Smooth muscle cell (in vitro differentiated cells): ENCODE measurements around the gene SLCO3A1. TPM values are rescaled to one million over a fixed set of nuclear protein-coding genes. Genes with fewer than 3 reads are reported as not detected.

ENCODE experiments used
- DNase-seq: peaks from one replicate; lab custom pipeline; 2025; ENCODE audit not compliant: unreplicated experiment; lab: John Stamatoyannopoulos, UW
- H2AFZ ChIP-seq: fragments of 200-600 bp; sonication (generic); 2 replicates; pipeline ENCODE4 v1.6.0; 2016; ENCODE audit warnings: antibody characterized with exemption, low read depth, mild to moderate bottlenecking
- H3F3A ChIP-seq: fragments of 200-600 bp; sonication (generic); 2 replicates; pipeline ENCODE4 v1.6.0; 2017; ENCODE audit warnings: antibody characterized with exemption, low read depth
- H3K27ac ChIP-seq: fragments of 200-600 bp; sonication (generic); 2 replicates; pipeline ENCODE4 v1.5.1; 2016; ENCODE audit warnings: low read depth, mild to moderate bottlenecking
- H3K27me3 ChIP-seq: fragments of 200-600 bp; sonication (generic); 2 replicates; pipeline ENCODE4 v1.6.1; 2016; ENCODE audit warnings: low read depth, mild to moderate bottlenecking
- H3K36me3 ChIP-seq: fragments of 200-600 bp; sonication (generic); 2 replicates; pipeline ENCODE4 v1.5.1; 2016; ENCODE audit warnings: low read depth
- H3K4me1 ChIP-seq: fragments of 200-600 bp; sonication (generic); 2 replicates; pipeline ENCODE4 v1.5.1; 2016; ENCODE audit warnings: low read depth
- H3K4me2 ChIP-seq: fragments of 200-600 bp; sonication (generic); 2 replicates; pipeline ENCODE4 v1.6.0; 2016; ENCODE audit warnings: mild to moderate bottlenecking
- H3K4me3 ChIP-seq: fragments of 200-600 bp; sonication (generic); 2 replicates; pipeline ENCODE4 v1.5.1; 2016; ENCODE audit warnings: mild to moderate bottlenecking
- H3K79me2 ChIP-seq: fragments of 200-600 bp; sonication (generic); 2 replicates; pipeline ENCODE4 v1.6.0; 2016; ENCODE audit warnings: low read depth, mild to moderate bottlenecking
- H3K9ac ChIP-seq: fragments of 200-600 bp; sonication (generic); 2 replicates; pipeline ENCODE4 v1.6.0; 2016; ENCODE audit warnings: low read depth
- H3K9me3 ChIP-seq: fragments of 200-600 bp; sonication (generic); replicated peaks from 2 replicates; pipeline ENCODE4 v1.5.1; 2016; ENCODE audit warnings: low read depth
- H4K20me1 ChIP-seq: fragments of 200-600 bp; sonication (generic); 2 replicates; pipeline ENCODE4 v1.6.0; 2016; ENCODE audit warnings: low read depth
- CTCF ChIP-seq: fragments of 200-600 bp; sonication (generic); IDR thresholded peaks from 2 replicates; pipeline ENCODE4 v1.5.1; 2017; ENCODE audit warnings: borderline replicate concordance, mild to moderate bottlenecking, antibody characterized with exemption; ENCODE audit not compliant: insufficient read depth, poor library complexity, severe bottlenecking
- WGBS: methylation state at CpG from one replicate; pipeline ENCODE4 v1.1.7; 2016; ENCODE audit warnings: low lambda C conversion rate; 5-methylcytosine and 5-hydroxymethylcytosine counted together
- polyA plus RNA-seq: library from polyadenylated mRNA; unstranded; fragments of >200 nt; fragmentation: Nextera tagmentation; extraction: Ambion mirVana; gene quantifications from 2 replicates; pipeline ENCODE4 v1.2.1, GENCODE V29; 2016
- total RNA-seq: library from RNA; depleted of rRNA; stranded (reverse); fragments of >200 nt; gene quantifications from 2 replicates; pipeline ENCODE4 v1.2.3, GENCODE V29; 2014

Gene SLCO3A1
- total and polyA plus RNA-seq, 2 experiments from 2014 or later, result 1.3 to 12.6 TPM

- no peak overlapping the region for H3K9ac ChIP-seq
- no peaks in the 10 kb centered on the region for H4K20me1 ChIP-seq
- no peak overlapping the region for H3K4me2 ChIP-seq
- WGBS, result 85% methylated on average over 7 of the region's 7 CpGs
- no peaks in the 10 kb centered on the region for H3K9me3 ChIP-seq
- no peaks in the 10 kb centered on the region for H3F3A ChIP-seq
- peaks cover 9% of the 10 kb centered on the region for H3K4me1 ChIP-seq
- H3K27ac ChIP-seq, result no peak overlapping the region
- H3K79me2 ChIP-seq, result no peaks in the 10 kb centered on the region
- H3K36me3 ChIP-seq, result no peaks in the 10 kb centered on the region
- H2AFZ ChIP-seq, result no peak overlapping the region
- no peak for TF ChIP-seq CTCF
- H3K4me3 ChIP-seq, result no peak overlapping the region
- no peak for DNase-seq
- no peaks in the 10 kb centered on the region for H3K27me3 ChIP-seq
Observed at GRCh38 chr15:91924183-91924582, 70.7 kb downstream of the SLCO3A1 start.

- Histone ChIP-seq H3K9me3 (no peaks in the 10 kb centered on the region), H3K27ac (no peak overlapping the region), H3K79me2 (no peaks in the 10 kb centered on the region), H3K4me2 (no peak overlapping the region), H3K4me3 (no peak overlapping the region), H3F3A (no peaks in the 10 kb centered on the region), H3K9ac (no peak overlapping the region), H2AFZ (no peak overlapping the region), H4K20me1 (no peaks in the 10 kb centered on the region), H3K4me1 (peaks cover 9% of the 10 kb centered on the region), H3K27me3 (no peaks in the 10 kb centered on the region), H3K36me3 (no peaks in the 10 kb centered on the region)
- no peak for DNase-seq
- WGBS, result 97% methylated on average over 4 of the region's 4 CpGs
- no peak for TF ChIP-seq CTCF
Observed at GRCh38 chr15:91924837-91925495, 71.5 kb downstream of the SLCO3A1 start.

GRCh38 chr15:91925794-91926193 is 72.3 kb downstream of the SLCO3A1 start:
- 97% methylated on average over 3 of the region's 3 CpGs for WGBS
- H3K9me3 ChIP-seq, result no peaks in the 10 kb centered on the region
- no peaks in the 10 kb centered on the region for H4K20me1 ChIP-seq
- no peaks in the 10 kb centered on the region for H3F3A ChIP-seq
- peaks cover 9% of the 10 kb centered on the region for H3K4me1 ChIP-seq
- TF ChIP-seq CTCF, result no peak
- no peaks in the 10 kb centered on the region for H3K27me3 ChIP-seq
- no peak overlapping the region for H3K9ac ChIP-seq
- H3K36me3 ChIP-seq, result no peaks in the 10 kb centered on the region
- no peak for DNase-seq
- H3K79me2 ChIP-seq, result no peaks in the 10 kb centered on the region
- no peak overlapping the region for H3K27ac ChIP-seq
- H3K4me2 ChIP-seq, result no peak overlapping the region
- no peak overlapping the region for H3K4me3 ChIP-seq
- H2AFZ ChIP-seq, result no peak overlapping the region

GRCh38 chr15:91926908-91927270 is 73.4 kb downstream of the SLCO3A1 start:
- H3K27ac ChIP-seq, result no peak overlapping the region
- H2AFZ ChIP-seq, result no peak overlapping the region
- peaks cover 9% of the 10 kb centered on the region for H3K4me1 ChIP-seq
- WGBS, result 72% methylated on average over 4 of the region's 4 CpGs
- H3K36me3 ChIP-seq, result no peaks in the 10 kb centered on the region
- no peaks in the 10 kb centered on the region for H3K79me2 ChIP-seq
- H3K9me3 ChIP-seq, result no peaks in the 10 kb centered on the region
- no peak overlapping the region for H3K4me3 ChIP-seq
- TF ChIP-seq CTCF, result no peak
- DNase-seq, result no peak
- H4K20me1 ChIP-seq, result no peaks in the 10 kb centered on the region
- no peaks in the 10 kb centered on the region for H3K27me3 ChIP-seq
- no peaks in the 10 kb centered on the region for H3F3A ChIP-seq
- no peak overlapping the region for H3K4me2 ChIP-seq
- no peak overlapping the region for H3K9ac ChIP-seq
